HFF-Myc (cell line): ENCODE data around the gene ZNF639.
"Not testable (repeated sequence)": the region's sequence is repeated elsewhere in the genome, so short reads cannot be mapped to it uniquely, and the experiment has no call there.

Experiments used
- DNase-seq: peaks from one replicate; pipeline ENCODE4 v3.0.0-alpha.2; 2011; ENCODE audit warnings: low read depth; ENCODE audit errors: extremely low read depth
- H3K4me3 ChIP-seq: replicated peaks from 2 replicates; pipeline ENCODE4 v1.5.1; 2011; ENCODE audit warnings: low read depth, mild to moderate bottlenecking, control low read depth, low read length
- CTCF ChIP-seq: IDR thresholded peaks from 2 replicates; pipeline ENCODE4 v1.5.1; 2012; ENCODE audit warnings: mild to moderate bottlenecking, low read depth, low read length, control low read depth; ENCODE audit errors: missing control alignments

The ZNF639 gene

GRCh38 chr3:179299999-179300613 is 22.7 kb upstream of the ZNF639 start:
- H3K4me3 ChIP-seq, result no peak overlapping the region
- TF ChIP-seq CTCF, result no peak
- DNase-seq, result no peak

- TF ChIP-seq CTCF, result no peak
- H3K4me3 ChIP-seq, result no peak overlapping the region
- DNase-seq, result no peak
These were observed 21.2 kb upstream of the ZNF639 start for GRCh38 chr3:179301645-179302044.

GRCh38 chr3:179302111-179302510 is 20.7 kb upstream of the ZNF639 start:
- no peak for TF ChIP-seq CTCF

GRCh38 chr3:179304605-179305004 is 18.2 kb upstream of the ZNF639 start:
- no peak overlapping the region for H3K4me3 ChIP-seq
- TF ChIP-seq CTCF, result no peak
- no peak for DNase-seq

More at GRCh38 chr3:179302111-179302510, 20.7 kb upstream of the ZNF639 start:
- H3K4me3 ChIP-seq, result no peak overlapping the region
- no peak for DNase-seq

- not testable (repeated sequence) for DNase-seq, H3K4me3 ChIP-seq
These were observed 15.5 kb upstream of the ZNF639 start for GRCh38 chr3:179307362-179307761.

- DNase-seq, result no peak
- no peak for TF ChIP-seq CTCF
These were observed 14.8 kb upstream of the ZNF639 start for GRCh38 chr3:179308001-179308400.

GRCh38 chr3:179309225-179310078 is 13.4 kb upstream of the ZNF639 start:
- TF ChIP-seq CTCF, result no peak
- no peak overlapping the region for H3K4me3 ChIP-seq
- DNase-seq, result no peak

More at GRCh38 chr3:179308001-179308400, 14.8 kb upstream of the ZNF639 start:
- H3K4me3 ChIP-seq, result no peak overlapping the region
